B cell (primary cell): ENCODE data around the gene PPP1R3D. TPM values are rescaled to one million over a fixed set of nuclear protein-coding genes. Genes with fewer than 3 reads are reported as not detected.

Experiments
- ATAC-seq: fragments of 200-7000 bp; cut with Tn5 transposase; one replicate; pipeline ENCODE4 v1.10.0; 2021; ENCODE audit warnings: low read depth, mild to moderate bottlenecking, moderate number of reproducible peaks, moderate library complexity
- CTCF ChIA-PET: fragments of 350-600 bp; sonication (Branson Sonifier 250); formaldehyde crosslinking; loops from one replicate; lab custom pipeline; 2021; ENCODE audit warnings: antibody characterized with exemption, inconsistent platforms; lab: Charles Lee
- POLR2A ChIA-PET: fragments of 350-600 bp; sonication (Branson Sonifier 250); formaldehyde crosslinking; loops from one replicate; lab custom pipeline; 2021; ENCODE audit warnings: antibody characterized with exemption; lab: Charles Lee
- DNase-seq: peaks from one replicate; pipeline ENCODE4 v3.0.0; 2013
- H2AFZ ChIP-seq: 2 replicates; pipeline ENCODE4 v1.6.1; 2012; ENCODE audit warnings: mild to moderate bottlenecking, low read depth, low read length; ENCODE audit not compliant: insufficient read depth, poor library complexity, severe bottlenecking
- H3K27ac ChIP-seq, 2 donors: 1 replicate in 1 of 2; 2 replicates in 1 of 2; pipeline ENCODE4 v1.5.1; 2012 to 2013; ENCODE audit warnings: low read length in 2 of 2, mild to moderate bottlenecking in 2 of 2, moderate library complexity in 1 of 2
- H3K27me3 ChIP-seq, 4 experiments: fragments of 200-600 bp in 1 of 4; sonication (generic) in 1 of 4; replicated peaks in 1 of 4; 1 replicate in 2 of 4; 2 replicates in 2 of 4; pipeline versions ENCODE4 v1.6.1 to v1.7.0; 2013 to 2016; ENCODE audit warnings: low read length in 3 of 4, mild to moderate bottlenecking in 2 of 4, mixed read lengths in 1 of 4, moderate library complexity in 1 of 4; ENCODE audit not compliant: insufficient read depth in 4 of 4, control insufficient read depth in 3 of 4; ENCODE audit errors: control extremely low read depth in 1 of 4
- H3K36me3 ChIP-seq, 2 experiments: replicated peaks in 1 of 2; 1 replicate in 1 of 2; 2 replicates in 1 of 2; pipeline versions ENCODE4 v1.6.1 to v1.7.1; 2013; ENCODE audit warnings: low read length in 1 of 2; ENCODE audit not compliant: insufficient read depth in 2 of 2, control insufficient read depth in 1 of 2; ENCODE audit errors: control extremely low read depth in 1 of 2, extremely low read depth in 1 of 2
- H3K4me1 ChIP-seq, 2 donors: fragments of 200-600 bp in 1 of 2; sonication (generic) in 1 of 2; 1 replicate in 1 of 2; 2 replicates in 1 of 2; pipeline versions ENCODE4 v1.5.1 to v1.6.1; 2013 to 2017; ENCODE audit warnings: low read length in 2 of 2; ENCODE audit not compliant: control insufficient read depth in 2 of 2, insufficient read depth in 2 of 2
- H3K4me2 ChIP-seq: replicated peaks from 2 replicates; pipeline ENCODE3; 2012; ENCODE audit warnings: mild to moderate bottlenecking, low read depth, low read length; ENCODE audit not compliant: poor library complexity, severe bottlenecking
- H3K4me3 ChIP-seq, 5 experiments: fragments of 200-600 bp in 1 of 5; sonication (generic) in 1 of 5; 1 replicate in 3 of 5; 2 replicates in 2 of 5; pipeline versions ENCODE4 v1.5.1 to v1.7.0; 2011 to 2016; ENCODE audit warnings: low read length in 4 of 5, mild to moderate bottlenecking in 4 of 5, low read depth in 2 of 5, control low read depth in 1 of 5, moderate library complexity in 1 of 5; ENCODE audit not compliant: insufficient read depth in 1 of 5; ENCODE audit errors: control extremely low read depth in 1 of 5, extremely low read depth in 1 of 5
- H3K79me2 ChIP-seq: fragments of 200-600 bp; sonication (generic); one replicate; pipeline ENCODE4 v1.6.0; 2016; ENCODE audit warnings: low read length; ENCODE audit not compliant: control insufficient read depth, insufficient read depth
- H3K9ac ChIP-seq: fragments of 200-600 bp; sonication (generic); 2 replicates; pipeline ENCODE4 v1.6.1; 2017; ENCODE audit warnings: mild to moderate bottlenecking, low read length, moderate library complexity
- H3K9me3 ChIP-seq, 3 donors: one replicate each; pipeline versions ENCODE4 v1.6.1 to v1.7.1; 2013; ENCODE audit warnings: low read length in 2 of 3; ENCODE audit not compliant: control insufficient read depth in 2 of 3, insufficient read depth in 1 of 3; ENCODE audit errors: control extremely low read depth in 1 of 3
- H4K20me1 ChIP-seq: 2 replicates; pipeline ENCODE4 v1.6.0; 2012; ENCODE audit warnings: mild to moderate bottlenecking, low read length; ENCODE audit not compliant: insufficient read depth, control insufficient read depth, poor library complexity, severe bottlenecking
- H3K27ac Mint-ChIP-seq: one replicate; pipeline ENCODE4 v1.8.0; 2021; ENCODE audit warnings: mixed read lengths
- H3K27me3 Mint-ChIP-seq: one replicate; pipeline ENCODE4 v1.8.0; 2021; ENCODE audit warnings: mixed read lengths
- H3K4me1 Mint-ChIP-seq: one replicate; pipeline ENCODE4 v1.8.0; 2021; ENCODE audit warnings: mixed read lengths
- H3K4me3 Mint-ChIP-seq: one replicate; pipeline ENCODE4 v1.8.0; 2021; ENCODE audit warnings: mixed read lengths
- H3K9me3 Mint-ChIP-seq: one replicate; pipeline ENCODE4 v1.8.0; 2022; ENCODE audit warnings: mixed read lengths; ENCODE audit not compliant: insufficient read depth
- CTCF ChIP-seq: fragments of 200-600 bp; IDR thresholded peaks from one replicate; pipeline ENCODE4 v1.8.0; 2022; ENCODE audit warnings: antibody characterized with exemption, mild to moderate bottlenecking
- EZH2 ChIP-seq: IDR thresholded peaks from 2 replicates; pipeline ENCODE4 v1.6.1; 2012; ENCODE audit warnings: borderline replicate concordance, low read depth, mild to moderate bottlenecking, moderate library complexity, low read length; ENCODE audit not compliant: insufficient read depth, poor library complexity, severe bottlenecking
- WGBS: methylation state at CpG from one replicate; pipeline ENCODE4 v1.1.5; 2013; ENCODE audit warnings: missing lambda C conversion rate; ENCODE audit not compliant: insufficient coverage; 5-methylcytosine and 5-hydroxymethylcytosine counted together
- intact Hi-C: fragments of 100-400 bp; cut with micrococcal nuclease; formaldehyde crosslinking; loops from one replicate; pipeline ENCODE4 v1.10.0; 2022
- polyA plus RNA-seq: library from polyadenylated mRNA; depleted of rRNA; stranded (reverse); fragments of >200 nt; gene quantifications from 2 replicates; pipeline ENCODE4 v1.2.3, GENCODE V29; 2012
- total RNA-seq, 2 donors: library from RNA; stranded (reverse); fragments of 120-200 nt in 1 of 2; gene quantifications; 1 replicate in 1 of 2; 2 replicates in 1 of 2; pipeline versions ENCODE4 v1.2.3 to v1.2.4, GENCODE V29; 2013 to 2022

PPP1R3D gene
- total and polyA plus RNA-seq, 2 donors (not counting 1 experiment from before 2014, with no cell fraction given) = 1.2 to 13.6 TPM

GRCh38 chr20:59939052-59939878 is 840 bp downstream of the PPP1R3D start:
- peak overlapping the region; percentile 93 for H2AFZ ChIP-seq
- TF ChIP-seq CTCF (no peak), EZH2 (no peak)
- no peaks in the 10 kb centered on the region for H3K27me3 Mint-ChIP-seq
- peak overlapping the region; percentile 81 for H3K9ac ChIP-seq
- peaks cover 22% of the 10 kb centered on the region for H3K79me2 ChIP-seq
- peak overlapping the region; percentile 6 for H3K27ac Mint-ChIP-seq
- peaks cover 20 to 23% of the 10 kb centered on the region in 2 donors for H3K4me1 ChIP-seq
- POLR2A ChIA-PET = no interaction called here
- no peaks in the 10 kb centered on the region for H3K9me3 Mint-ChIP-seq
- H3K4me1 Mint-ChIP-seq = peaks cover 39% of the 10 kb centered on the region
- DNase-seq (peak; percentile 37), ATAC-seq (no peak)
- H3K27me3 ChIP-seq = no peaks in the 10 kb centered on the region
- no peaks in the 10 kb centered on the region for H4K20me1 ChIP-seq
- H3K4me2 ChIP-seq = peak overlapping the region; percentile 78
- peaks cover 0 to 17% of the 10 kb centered on the region in 2 experiments for H3K36me3 ChIP-seq
- WGBS = 51% methylated on average over 104 of the region's 104 CpGs
- peak overlapping the region; percentile 97 for H3K4me3 Mint-ChIP-seq
- peak overlapping the region; percentile 47 to 87 for H3K27ac ChIP-seq
- peaks cover 0 to 10% (median 0%) of the 10 kb centered on the region in 3 donors for H3K9me3 ChIP-seq
- intact Hi-C loops = no loop called here
- H3K4me3 ChIP-seq = peak overlapping the region in 4 of 5 experiments; percentile 79 to 96 (median 86)
- CTCF ChIA-PET = interaction anchor here (1.3 to 4.3 kb wide), 2 partner anchors 10 to 12 kb away, joined by 4 to 45 read pairs; no protein-coding TSS in a partner anchor

- H3K4me1 ChIP-seq = peaks cover 20 to 26% of the 10 kb centered on the region in 2 donors
- peaks cover 22% of the 10 kb centered on the region for H3K79me2 ChIP-seq
- no peak overlapping the region for H3K4me3 ChIP-seq
- peaks cover 0 to 11% of the 10 kb centered on the region in 2 experiments for H3K36me3 ChIP-seq
- no peaks in the 10 kb centered on the region for H4K20me1 ChIP-seq
- intact Hi-C loops = no loop called here
- peak; percentile 18 for DNase-seq
- H3K9ac ChIP-seq = no peak overlapping the region
- WGBS = 96% methylated on average over 7 of the region's 7 CpGs
- ChIA-PET CTCF (interaction anchor here (4.3 kb wide), 1 partner anchor 11 kb away, joined by 45 read pairs; no protein-coding TSS in a partner anchor), POLR2A (no interaction called here)
- H3K9me3 ChIP-seq = peaks cover 0 to 10% (median 0%) of the 10 kb centered on the region in 3 donors
- no peak overlapping the region for H2AFZ ChIP-seq
- no peaks in the 10 kb centered on the region for H3K27me3 ChIP-seq
- TF ChIP-seq CTCF (no peak), EZH2 (no peak)
- Mint-ChIP-seq H3K4me1 (peaks cover 41% of the 10 kb centered on the region), H3K4me3 (peak overlapping the region; percentile 87), H3K9me3 (no peaks in the 10 kb centered on the region), H3K27me3 (no peaks in the 10 kb centered on the region), H3K27ac (peak overlapping the region; percentile 73)
- H3K4me2 ChIP-seq = peak overlapping the region; percentile 78
- no peak overlapping the region for H3K27ac ChIP-seq
- ATAC-seq = no peak
These were observed 1.4 kb downstream of the PPP1R3D start for GRCh38 chr20:59938696-59939051.
